Activated CD4-positive, alpha-beta T cell treated with anti-CD3 and anti-CD28 coated beads, Interleukin-2, Interleukin-4, amounts not matched to agents 100 ng/mL and 50 ng/mL, durations not matched to agents 16 hours and 8 hours (primary cell): ENCODE measurements around the gene TRABD.
"Not testable (repeated sequence)": the region's sequence is repeated elsewhere in the genome, so short reads cannot be mapped to it uniquely, and the experiment has no call there.

Experiments
- DNase-seq: peaks from one replicate; pipeline ENCODE4 v3.0.0-alpha.2; 2020; ENCODE audit warnings: low spot score

Gene TRABD

DNA sequence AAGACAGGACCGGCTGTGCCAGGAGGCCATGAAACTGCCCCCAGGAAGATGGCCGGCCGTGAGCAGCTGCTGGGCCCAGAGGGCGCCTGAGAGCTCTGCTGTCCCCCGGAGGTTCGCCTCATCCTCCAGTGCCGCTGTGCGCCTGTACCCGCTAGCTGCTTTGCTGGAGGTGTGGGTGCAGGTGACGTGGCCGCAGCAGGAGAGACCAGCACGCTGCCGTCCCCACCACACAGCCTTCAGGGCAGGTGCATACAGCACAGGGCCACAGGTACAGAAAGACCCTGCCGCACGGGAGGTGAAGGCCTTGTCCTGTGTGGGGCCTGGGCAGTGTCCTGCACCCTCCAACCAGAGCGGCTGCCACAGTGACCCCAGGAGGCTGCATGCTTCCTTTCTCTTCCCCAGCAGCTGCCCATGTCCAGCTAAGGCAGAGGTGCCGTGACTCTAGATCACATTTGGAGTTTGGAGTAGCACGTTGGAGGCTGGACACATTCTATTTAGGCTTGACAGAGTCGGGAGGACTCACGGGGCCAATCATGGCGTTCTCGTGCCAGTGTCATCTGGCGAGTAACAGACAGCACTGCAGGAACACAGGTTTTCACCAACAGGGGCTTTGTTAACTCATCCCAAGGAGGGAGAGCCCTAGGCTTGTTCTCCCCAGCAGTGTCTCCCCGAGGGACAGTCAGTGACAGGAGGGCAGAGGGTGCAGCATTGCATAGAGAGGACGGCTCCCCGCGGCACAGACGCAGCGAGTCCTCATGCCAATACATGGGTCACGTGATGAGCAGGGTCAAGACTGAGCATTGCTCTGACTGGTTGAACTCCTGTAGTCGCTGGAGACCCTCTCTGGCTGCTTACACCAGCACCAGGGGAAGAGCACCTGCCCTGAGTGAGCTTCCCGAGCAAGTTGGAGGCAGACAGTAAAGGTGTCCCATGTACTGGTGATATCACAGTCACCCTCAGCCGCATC lies 33.9 kb upstream of the TRABD start:
- no peak for DNase-seq

DNA sequence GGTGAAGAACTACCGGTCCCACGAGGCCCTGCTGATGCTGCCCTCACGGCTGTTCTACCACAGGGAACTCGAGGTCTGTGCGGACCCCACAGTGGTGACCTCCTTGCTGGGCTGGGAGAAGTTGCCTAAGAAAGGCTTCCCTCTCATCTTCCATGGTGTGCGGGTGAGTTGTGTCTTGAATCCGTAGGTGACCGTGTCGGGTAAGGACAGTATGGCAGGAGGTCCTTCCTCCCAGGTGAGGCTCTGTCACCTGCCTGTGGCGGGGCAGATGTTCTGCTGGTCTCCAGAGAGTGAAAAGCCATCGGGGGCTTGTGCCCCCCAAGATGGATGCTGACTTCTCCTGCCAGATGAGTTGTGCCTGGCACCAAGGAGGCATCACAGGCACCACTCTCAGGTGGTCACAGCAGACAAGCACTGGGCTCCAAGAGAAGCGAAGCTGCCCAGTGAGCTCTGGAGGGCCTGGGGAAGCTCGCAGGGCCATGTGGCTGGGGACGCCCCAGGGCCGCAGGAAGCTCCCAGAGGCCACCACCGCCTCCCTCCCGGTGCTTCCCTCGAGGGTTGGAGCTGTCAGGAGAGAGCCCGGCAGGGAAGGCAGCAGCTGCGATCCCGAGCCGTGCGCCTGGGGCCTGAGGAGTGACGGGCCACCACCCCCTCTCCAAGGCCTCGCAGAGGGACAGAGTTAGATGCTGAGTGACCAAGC lies 32.5 kb upstream of the TRABD start:
- DNase-seq, result no peak

DNA sequence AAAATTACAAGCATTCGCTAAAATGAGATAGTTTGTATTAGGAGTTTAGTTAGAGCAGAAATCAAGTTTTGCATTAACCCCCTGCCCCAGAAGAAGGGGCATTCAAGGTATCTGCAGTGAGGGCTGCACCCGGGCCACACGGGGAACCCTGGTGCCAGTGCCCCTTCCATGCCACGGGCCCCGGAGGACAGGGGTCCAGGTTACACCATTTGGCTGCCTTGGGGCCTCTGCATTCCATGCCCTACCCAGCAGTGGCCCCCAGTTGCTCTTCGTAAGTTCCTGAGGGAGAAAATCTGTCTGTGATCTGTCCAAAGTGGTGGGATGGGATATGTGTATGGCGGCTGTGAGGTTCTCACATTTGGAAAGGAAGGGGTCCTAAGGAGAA lies 32.0 kb upstream of the TRABD start:
- DNase-seq, result no peak

DNA sequence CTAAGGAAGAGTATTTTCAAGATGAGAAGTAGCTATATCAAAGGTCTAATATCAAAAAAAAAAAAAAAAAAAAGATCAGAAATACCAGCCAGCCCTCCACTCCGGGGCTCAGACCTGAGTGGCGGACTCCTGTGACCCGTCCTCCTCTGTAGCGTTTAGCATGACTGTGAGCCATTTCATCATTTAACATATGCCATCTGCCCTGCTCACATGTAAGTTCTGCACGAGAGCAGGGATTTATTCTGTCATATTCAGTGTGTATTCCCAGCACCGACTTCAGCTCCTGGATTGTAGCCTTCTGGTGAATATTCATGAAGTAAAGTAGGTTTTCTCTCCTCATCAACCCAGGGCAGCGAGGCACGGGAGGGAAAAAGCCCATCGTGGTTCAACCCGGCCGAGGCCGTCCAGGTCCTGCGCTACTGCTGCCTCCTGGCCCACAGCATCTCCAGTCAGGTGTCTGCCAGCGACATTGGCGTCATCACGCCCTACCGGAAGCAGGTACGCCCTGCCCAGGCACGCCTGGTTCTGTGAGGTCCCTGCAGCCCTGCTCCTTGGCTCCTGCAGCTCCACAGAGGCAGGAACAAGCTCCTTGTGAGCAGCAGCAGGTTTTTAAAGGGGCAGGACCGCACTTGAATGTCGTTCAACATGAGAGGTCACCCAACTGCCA lies 27.9 kb upstream of the TRABD start:
- DNase-seq, result no peak

DNA sequence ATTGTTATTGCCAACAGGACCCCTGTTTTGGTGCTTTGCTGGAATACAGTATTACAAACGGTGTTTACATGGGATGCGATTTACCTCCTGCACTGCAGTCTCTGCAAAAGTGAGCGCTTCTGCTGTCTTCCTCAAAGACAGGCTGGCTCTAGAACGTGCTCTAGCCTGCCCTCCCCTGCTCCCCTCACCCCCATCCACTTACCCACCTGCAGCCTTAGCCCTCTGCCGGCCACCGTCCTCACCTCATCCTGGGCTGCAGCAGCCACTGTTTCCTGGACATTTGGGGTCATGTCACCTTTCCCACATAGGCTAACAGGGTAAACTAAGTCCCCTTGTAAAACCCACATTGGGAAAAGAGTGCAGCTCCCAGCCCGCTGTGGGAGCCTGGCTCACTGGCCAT lies 24.8 kb upstream of the TRABD start:
- no peak for DNase-seq

DNA sequence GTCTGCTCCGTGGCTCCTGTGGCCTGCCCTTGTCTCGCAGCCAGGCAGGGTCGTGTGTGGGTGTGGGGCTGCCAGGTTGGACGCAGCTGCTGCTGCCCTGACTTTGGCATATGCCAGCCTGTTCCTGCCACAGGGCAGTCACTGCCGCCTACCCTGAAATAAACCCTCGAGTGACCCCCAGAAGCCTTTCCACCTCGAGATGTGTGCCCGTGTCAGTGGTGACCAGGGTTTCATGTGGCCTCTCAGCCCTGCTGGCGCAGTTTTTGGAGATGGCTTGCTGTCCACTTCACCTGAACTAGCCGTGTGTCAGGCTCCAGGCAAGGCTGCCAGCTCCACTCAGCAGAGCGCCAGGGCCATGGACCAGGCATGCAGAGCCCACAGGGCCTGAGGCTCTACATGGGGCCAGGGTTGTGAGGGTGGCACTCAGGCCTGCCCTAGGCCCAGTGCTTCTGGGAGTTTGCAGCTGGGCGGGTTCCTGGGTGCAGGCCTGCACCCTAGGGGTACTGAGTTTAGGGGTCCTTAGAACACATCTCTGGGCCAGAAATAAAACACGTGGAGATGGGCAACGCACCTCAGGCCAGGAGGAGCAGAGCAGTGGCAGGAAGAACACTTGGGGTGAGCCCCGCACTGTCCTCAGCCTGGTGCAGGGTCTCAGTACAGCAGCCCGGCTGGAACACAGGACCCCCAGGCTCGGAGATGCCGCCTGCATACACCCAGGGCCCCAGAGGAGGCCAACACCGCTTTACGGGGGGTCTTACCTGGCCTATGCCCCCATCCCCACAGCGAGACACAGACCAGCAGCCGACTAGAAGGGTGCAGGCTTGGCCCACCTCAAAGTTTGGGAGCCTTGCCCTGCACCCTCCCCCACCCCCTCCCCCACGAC lies 24.0 kb upstream of the TRABD start:
- no peak for DNase-seq

DNA sequence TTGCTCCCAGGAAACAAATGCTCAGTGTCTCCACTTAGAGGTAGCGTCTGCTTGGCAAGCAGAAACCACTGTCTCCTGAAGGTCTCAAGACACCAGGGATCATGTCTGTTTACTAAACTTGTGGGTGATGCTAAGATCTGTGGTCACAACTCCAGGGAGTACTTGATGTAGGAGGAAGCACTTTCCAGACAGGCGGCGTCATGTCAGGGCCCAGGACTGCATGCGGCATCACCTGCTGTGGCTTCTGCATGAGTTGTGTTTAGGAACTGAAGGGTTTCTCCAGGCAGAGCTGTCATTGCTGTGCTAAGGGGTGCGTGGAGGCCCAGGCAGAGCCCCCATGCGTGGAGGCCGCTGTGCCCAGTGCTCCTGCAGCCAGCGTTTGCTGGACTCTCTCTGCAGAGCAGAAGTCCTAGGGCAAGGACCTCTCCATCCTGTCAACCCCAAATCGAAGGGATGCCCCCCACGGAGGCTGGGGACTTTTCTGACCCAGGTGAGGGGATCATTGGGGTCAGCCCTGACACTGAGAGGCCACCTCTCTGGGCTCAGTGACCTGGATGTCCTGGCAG lies 23.2 kb upstream of the TRABD start:
- no peak for DNase-seq

DNA sequence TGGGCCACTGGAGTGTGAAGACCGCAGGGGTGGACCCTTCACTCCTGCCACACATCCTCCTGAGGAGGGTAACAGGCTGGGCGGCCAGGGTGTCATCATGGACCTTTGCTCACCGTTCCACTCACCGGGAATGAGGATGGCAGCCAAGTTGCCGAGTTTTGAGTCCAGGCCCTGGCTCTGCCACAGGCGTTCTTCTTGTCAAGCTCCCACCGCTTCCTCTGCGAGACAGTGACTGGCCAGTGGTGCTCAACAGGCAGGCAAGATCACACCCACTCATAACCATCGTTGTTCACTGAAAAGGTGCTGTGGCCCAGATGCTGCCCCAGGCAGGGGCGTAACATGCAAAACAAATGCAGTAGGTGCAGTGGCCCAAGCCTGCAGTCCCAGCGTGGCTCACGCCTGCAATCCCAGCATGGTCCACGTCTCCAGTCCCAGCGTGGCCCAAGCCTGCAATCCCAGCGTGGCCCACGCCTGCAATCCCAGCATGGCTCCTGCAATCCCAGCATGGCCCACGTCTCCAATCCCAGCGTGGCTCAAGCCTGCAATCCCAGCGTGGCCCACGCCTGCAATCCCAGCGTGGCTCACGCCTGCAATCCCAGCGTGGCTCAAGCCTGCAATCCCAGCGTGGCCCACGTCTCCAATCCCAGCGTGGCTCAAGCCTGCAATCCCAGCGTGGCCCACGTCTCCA lies 20.1 kb upstream of the TRABD start:
- no peak for DNase-seq

DNA sequence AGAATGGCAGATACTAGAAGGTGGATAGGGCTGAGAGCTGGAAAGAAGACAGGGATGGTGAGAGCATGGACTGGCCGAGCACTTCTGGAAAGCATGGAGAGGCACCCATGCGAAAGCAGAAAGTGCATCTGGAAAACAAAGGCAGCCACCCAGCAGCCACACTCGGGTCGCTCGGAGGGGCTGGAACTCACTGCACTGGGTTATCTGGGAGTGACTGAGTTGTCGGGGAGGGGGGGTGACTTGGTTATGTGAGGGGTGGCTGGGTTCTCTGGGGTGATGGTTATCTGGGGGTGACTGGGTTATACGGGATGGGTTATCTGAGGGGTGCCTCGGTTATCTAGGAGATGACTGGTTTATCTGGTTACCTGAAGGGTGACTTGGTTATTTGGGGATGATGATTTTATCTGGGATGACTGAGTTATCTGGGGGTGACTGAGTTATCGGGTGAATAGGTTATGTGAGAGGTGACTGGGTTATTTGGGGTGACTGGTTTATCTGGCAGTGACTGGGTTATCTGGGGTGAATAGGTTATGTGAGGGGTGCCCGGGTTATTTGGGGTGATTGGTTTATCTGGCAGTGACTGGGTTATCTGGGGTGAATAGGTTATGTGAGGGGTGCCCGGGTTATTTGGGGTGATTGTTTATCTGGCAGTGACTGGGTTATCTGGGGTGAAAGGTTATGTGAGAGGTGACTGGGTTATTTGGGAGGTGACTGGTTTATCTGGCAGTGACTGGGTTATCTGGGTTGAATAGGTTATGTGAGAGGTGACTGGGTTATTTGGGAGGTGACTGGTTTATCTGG lies 17.8 kb upstream of the TRABD start:
- no peak for DNase-seq

DNA sequence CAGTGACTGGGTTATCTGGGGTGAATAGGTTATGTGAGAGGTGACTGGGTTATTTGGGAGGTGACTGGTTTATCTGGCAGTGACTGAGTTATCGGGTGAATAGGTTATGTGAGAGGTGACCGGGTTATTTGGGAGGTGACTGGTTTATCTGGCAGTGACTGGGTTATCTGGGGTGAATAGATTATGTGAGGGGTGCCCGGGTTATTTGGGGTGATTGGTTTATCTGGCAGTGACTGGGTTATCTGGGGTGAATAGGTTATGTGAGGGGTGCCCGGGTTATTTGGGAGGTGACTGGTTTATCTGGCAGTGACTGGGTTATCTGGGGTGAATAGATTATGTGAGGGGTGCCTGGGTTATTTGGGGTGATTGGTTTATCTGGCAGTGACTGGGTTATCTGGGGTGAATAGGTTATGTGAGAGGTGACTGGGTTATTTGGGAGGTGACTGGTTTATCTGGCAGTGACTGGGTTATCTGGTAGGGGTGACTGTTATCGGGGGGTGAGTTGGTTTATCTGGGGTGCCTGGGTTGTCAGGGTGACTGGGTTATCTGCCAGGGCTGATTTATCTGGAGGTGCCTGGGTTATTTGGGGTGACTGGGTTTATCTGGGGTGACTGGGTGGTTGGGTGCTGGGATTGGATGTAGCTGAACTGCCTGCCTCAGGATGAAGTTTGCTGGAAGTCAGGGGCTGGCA lies 17.1 kb upstream of the TRABD start:
- DNase-seq, result not testable (repeated sequence)

DNA sequence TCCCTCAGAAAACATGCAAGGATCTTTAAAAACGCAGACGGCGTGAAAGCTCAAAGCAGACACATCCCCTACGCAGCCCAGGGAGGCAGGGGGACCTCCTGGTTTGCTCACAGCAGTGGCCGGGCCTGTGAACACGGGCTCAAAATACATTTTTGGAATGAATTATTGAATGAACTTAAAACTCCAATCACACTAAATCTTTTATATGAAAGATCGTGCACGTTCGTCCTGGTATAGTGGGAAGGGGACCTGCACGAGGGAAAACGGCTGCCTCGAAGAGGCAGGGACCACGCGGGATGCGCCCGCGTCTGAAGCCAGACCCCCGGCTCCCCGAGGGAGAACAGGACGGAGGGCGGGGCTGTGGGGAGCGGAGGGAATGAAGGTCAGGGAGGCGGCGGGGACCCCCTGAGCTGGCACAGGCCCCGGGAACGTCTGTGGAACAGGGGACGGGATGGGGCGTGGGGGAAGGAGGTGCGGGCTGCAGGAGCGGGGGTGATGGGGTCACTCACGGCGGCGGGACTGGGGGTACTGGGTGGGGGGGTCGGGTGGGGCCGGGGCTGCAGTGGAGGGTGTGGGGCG lies 16.4 kb upstream of the TRABD start:
- no peak for DNase-seq

DNA sequence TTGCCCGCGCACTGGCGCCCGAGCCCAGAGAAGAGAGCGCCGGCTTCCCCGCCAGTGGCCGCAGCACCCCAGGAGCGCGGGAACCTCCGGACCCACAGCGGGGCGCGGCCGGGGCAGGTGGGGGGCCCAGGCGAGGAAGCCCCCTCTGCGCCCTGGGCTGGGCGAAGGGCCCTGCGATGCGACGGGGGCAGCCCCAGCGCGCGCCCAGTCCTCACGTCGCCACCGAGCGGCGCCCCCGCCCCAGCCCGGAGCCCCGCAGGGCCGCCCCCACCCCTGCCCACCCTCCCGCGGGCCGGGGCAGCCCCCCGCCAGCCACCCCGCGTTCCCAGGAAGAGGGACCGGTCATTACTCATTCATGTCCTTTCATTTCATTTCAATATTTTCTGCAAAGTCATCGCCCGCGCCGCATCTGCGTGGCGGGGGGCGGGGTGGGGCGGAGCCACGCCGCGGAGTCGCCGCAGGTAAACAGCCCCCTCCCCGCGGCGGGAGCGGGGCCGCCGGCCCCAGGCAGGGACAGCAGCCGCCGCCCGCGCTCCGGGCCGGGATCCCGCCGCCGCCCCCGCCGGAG lies 15.9 kb upstream of the TRABD start:
- DNase-seq, result peak; percentile 71

DNA sequence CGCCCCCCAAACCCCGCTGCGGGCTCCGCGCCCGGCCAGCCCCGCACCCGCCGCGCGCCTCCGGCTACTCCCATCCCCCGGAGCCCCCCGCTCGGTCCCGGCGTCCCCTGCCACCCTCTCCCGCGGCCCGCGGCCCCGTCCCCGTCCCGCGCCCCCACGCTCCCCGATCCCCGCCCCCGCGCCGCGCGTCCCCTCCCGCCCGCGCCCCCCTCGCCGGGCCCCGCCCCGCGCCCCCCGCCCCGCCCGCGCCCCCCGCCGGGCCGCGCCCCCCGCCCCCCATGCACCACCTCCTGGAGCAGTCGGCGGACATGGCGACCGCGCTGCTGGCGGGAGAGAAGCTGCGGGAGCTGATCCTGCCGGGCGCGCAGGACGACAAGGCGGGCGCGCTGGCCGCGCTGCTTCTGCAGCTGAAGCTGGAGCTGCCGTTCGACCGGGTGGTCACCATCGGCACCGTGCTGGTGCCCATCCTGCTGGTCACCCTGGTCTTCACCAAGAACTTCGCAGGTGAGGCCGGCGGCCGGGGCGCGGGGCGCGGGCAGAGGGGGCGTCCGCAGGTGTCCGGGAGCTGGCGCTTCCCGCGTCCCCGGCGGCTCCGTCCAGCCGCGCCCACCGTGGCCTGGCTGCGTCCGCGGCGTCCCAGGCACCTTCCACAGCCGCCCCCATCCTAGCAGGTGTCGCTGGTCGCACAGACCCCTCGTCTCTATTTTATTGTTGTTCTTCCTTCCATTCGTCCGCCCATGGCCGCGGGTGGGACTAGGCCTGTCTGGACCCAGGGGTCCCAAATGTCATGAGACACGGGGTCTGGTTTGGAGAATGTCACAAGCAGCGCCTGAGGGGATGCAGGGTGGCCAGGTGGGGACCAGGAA lies 15.0 kb upstream of the TRABD start, which contains the start of gene PANX2:
TSS of gene PANX2 (plus strand) at position 279 of the 866 bp plus-strand sequence. CDS start at position 279, 0 bp downstream.
- no peak for DNase-seq

DNA sequence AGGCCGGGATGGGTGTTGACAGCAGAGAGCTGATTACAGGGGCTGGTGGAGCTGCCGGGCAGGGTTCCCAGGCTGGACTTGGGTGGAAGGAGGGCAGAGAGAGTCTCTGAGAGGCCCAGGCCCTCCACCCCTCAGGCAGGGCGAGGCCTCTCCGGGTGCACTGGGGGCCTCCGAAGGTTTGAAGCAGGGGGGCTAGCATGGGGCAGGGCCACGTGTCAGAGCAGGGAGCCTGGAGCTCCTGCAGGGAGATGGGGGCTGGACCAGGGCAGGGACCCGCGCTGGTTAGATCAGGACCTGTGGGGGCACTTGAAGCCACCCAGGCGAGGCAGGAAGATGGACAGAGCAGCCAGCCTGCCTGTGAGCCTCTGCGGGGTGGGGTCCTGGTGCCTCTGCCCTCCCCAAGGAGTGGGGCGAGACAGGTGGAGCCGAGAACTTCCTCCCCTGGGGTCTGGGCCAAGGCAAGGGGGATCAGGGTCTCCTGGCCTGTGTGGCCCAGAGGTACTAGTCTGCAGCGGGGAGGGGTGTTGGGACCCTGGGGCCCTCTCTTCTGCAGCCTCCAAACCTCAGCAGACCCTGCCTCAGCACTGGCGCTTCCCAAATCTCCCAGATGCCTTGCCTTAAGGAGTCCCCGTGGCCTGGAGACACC lies 14.3 kb upstream of the TRABD start:
- no peak for DNase-seq

DNA sequence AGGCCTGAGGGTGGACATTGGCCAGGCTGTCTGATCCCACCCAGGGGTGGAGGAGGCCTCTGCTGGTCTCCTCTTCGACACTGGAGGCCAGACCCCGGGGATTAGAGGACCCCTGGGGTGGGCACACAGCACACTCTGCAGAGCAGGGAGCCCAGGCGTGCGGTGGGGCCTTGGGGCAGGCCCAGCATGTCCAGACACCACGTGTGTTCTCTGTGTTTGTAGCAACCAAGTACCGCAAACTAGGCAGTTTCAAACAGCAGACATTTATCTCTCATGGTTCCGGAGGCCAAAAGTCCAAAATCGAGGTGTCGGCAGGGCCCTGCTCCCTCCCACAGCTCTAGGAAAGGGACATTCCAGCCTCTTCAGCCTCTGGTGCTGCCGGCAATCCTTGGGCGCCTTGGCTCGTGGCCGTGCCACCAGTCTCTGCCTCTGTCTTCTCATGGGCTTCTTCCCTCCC lies 13.7 kb upstream of the TRABD start:
- DNase-seq, result no peak

DNA sequence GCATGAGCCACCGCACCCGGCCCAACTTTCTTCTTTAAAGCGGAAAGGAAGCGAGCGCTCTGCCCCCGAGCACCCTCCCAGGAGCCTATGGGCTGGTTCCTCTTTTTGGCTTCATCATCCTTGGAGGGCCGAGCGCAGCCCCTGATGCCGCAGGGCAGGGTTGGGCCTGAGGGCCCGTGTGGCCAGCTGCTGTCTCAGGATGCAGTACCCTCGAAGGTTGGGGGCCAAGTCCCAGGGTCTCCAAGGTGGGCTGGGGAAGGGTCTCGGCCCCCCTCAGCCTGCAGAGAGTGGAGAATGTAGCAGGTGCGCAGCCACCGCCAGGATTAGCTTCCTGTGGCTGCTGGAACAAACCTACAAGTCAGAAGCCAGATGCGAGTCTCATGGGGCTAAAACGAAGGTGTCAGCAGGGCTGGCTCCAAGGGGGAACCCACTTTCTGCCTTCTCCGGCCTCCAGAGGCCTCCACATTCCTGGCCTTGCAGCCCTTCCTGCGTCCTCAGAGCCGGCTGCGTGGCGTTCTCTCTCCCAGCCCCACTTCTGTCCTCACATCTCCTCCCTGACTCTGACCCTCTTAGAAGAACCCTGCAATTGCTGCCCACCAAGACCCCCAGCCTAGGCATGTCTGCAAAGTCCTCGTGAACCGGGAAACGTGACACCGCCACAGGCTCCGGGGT lies 12.3 kb upstream of the TRABD start:
- no peak for DNase-seq
